ENCODE measurements around the gene TRAPPC12.
A peak's percentile ranks its signal among the peaks of the same experiment; 100 is the strongest.

The TRAPPC12 gene

DNA sequence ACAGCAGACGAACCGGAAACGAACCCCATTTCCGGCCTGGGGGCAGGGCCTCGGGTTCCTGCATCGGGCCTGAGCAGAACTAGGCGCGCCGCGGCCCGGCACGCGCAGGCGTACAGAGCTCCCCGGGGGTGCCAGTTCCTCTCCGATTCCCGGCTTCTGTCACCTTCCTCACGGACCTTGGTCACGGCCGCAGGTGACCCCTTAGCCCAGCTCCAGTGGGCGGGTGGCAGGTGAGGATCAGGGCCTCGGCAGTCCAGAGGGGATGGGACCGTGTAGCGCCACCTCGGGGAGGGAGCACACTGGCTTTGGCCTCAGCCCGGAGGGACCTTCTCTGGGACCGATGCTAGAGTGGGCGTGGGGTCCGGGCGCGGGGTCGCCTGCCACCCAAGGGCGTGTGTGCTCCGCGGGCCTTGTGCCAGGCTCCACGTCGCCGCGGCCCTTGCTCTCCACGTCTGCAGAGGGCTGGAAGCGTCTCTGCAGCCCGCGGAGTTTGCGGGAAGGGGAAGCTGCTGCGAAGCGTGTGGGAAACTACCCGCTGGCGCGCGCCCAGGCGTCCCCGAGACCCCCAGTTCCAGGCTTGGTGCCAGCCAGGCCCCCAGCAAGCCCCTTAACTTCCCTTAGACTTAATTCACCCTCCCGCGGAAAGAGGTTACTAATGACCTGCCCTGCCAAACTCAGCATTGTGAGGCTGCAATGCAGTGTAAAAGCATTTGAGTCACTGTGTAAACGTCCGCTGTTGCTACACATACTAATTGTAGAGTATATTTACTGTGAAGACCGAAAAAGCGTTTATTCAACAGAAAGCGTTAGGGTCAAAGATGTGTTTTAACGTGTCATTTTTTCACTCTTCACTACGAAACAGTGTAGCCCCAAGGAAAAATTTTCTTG lies at the start of gene TRAPPC12:
Gene TRAPPC12, plus strand, starts transcription at position 48 of the 888 bp plus-strand sequence. CDS start 7,930 bp downstream, outside the sequence.
- TF ChIP-seq, protein P1, sequence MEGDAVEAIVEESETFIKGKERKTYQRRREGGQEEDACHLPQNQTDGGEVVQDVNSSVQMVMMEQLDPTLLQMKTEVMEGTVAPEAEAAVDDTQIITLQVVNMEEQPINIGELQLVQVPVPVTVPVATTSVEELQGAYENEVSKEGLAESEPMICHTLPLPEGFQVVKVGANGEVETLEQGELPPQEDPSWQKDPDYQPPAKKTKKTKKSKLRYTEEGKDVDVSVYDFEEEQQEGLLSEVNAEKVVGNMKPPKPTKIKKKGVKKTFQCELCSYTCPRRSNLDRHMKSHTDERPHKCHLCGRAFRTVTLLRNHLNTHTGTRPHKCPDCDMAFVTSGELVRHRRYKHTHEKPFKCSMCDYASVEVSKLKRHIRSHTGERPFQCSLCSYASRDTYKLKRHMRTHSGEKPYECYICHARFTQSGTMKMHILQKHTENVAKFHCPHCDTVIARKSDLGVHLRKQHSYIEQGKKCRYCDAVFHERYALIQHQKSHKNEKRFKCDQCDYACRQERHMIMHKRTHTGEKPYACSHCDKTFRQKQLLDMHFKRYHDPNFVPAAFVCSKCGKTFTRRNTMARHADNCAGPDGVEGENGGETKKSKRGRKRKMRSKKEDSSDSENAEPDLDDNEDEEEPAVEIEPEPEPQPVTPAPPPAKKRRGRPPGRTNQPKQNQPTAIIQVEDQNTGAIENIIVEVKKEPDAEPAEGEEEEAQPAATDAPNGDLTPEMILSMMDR (IDR thresholded peaks at IDR 0.05) = no peak
- peak; percentile 86 for DNase-seq
- peak within 1 kb of the TSS; percentile 95 for H3K4me3 Mint-ChIP-seq
- H3K4me1 Mint-ChIP-seq = peaks cover 41% of the 10 kb centered on the region
- H3K27me3 Mint-ChIP-seq (ENCODE audit: low read depth, poor library complexity) = peaks cover 2% of the 10 kb centered on the region
- H3K9me3 Mint-ChIP-seq = peaks cover 6% of the 10 kb centered on the region
- peak within 1 kb of the TSS; percentile 89 for H3K27ac Mint-ChIP-seq
- H3K36me3 Mint-ChIP-seq (ENCODE audit: low read depth) = peaks cover 35% of the 10 kb centered on the region

DNA sequence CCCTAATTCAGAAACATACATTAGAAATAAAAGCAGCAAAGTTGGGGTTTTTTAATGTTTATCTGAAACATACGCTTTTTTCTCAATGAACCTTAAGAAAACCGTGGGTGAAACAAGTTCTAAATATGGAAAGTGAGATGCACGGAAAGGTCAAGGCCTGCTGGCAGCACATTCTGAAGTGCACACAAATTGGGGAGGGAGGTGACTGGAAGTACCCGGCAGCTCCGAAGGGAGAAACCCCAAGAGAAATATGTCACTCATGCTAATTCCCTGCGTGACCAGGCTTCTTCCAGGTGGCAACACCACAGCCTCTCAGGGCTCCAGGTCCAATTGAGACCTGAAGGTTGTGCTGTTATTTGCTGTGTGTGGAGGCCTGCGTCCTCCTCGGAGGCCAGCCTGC lies 47.4 kb upstream of the TRAPPC12 start:
- Mint-ChIP-seq H3K27ac (no peak overlapping the region), H3K36me3 (ENCODE audit: low read depth) (peaks cover 65% of the 10 kb centered on the region), H3K4me1 (peaks cover 4% of the 10 kb centered on the region), H3K27me3 (ENCODE audit: low read depth, poor library complexity) (peaks cover 8% of the 10 kb centered on the region), H3K9me3 (peaks cover 10% of the 10 kb centered on the region), H3K4me3 (no peak overlapping the region)
- TF ChIP-seq, protein P1 (IDR thresholded peaks at IDR 0.05) = no peak
- no peak for DNase-seq

DNA sequence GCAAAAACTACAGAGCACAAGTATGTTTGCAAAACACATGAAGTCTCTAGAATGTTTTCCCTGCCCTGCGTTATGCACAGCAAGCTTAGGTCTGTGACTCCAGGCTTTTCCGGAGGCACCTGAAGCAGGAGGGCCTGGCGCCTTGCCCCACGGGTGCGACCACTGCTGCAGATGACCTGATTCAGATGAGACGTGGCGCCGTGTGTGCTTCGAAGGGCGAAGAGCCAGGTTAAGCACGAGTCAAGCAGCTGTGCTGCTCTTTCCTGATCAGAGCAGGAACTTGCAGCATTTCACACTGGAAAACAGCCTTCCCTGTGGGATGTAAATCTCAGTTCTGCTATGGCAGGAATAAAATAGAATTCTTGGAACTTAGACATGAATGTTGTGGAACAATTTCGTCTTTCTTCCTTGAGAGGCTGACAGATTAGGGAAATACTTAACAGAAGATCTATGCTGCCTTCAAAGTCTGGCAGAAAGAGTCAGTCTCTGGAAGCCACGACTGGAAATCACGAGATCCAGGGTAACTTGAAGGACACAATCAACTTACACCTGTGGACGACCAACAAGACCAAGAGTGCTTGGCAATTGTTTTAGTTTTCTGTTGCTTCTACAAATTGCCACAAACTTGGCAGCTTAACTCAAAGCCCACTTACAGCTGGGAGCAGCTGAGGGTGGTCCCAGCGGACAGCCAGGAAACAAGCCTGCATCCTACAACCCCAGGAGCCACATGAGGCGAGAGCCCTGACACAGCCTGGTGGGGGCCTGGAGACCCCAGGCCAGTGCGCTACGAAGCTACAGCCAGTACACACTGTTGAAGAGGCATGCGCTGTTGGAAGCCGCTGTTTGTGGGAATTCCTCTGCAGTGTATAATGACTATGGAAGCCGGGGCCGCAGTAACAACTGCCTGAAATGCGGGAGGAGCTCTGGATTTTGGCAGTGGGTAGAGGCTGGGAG lies 44.8 kb upstream of the TRAPPC12 start:
- Mint-ChIP-seq H3K27ac (no peak overlapping the region), H3K4me1 (peaks cover 4% of the 10 kb centered on the region), H3K36me3 (ENCODE audit: low read depth) (peaks cover 68% of the 10 kb centered on the region), H3K9me3 (peaks cover 10% of the 10 kb centered on the region), H3K27me3 (ENCODE audit: low read depth, poor library complexity) (peaks cover 5% of the 10 kb centered on the region), H3K4me3 (no peak overlapping the region)
- TF ChIP-seq, protein P1 (IDR thresholded peaks at IDR 0.05) = no peak
- DNase-seq = no peak

DNA sequence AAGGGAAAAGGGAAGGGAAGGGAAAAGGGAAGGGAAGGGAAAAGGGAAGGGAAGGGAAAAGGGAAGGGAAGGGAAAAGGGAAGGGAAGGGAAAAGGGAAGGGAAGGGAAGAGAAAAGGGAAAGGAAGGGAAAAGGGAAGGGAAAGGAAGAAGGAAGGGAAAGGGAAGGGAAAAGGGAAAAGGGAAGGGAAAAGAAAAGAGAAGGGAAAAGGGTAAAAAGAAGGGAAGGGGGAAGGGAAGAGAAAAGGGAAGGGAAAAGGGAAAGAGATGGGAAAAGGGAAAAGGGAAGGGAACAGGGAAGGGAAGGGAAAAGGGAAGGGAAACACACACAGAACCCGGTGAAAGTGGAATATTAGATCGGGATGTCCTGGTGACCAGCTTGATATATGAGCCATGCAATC lies 42.6 kb upstream of the TRAPPC12 start:
- H3K4me3 Mint-ChIP-seq = no peak overlapping the region
- H3K9me3 Mint-ChIP-seq = no peaks in the 10 kb centered on the region
- H3K27ac Mint-ChIP-seq = no peak overlapping the region
- DNase-seq = no peak
- H3K4me1 Mint-ChIP-seq = peaks cover 4% of the 10 kb centered on the region
- H3K27me3 Mint-ChIP-seq (ENCODE audit: low read depth, poor library complexity) = no peaks in the 10 kb centered on the region
- TF ChIP-seq, protein P1 (IDR thresholded peaks at IDR 0.05) = no peak
- peaks cover 64% of the 10 kb centered on the region for H3K36me3 Mint-ChIP-seq (ENCODE audit: low read depth)

DNA sequence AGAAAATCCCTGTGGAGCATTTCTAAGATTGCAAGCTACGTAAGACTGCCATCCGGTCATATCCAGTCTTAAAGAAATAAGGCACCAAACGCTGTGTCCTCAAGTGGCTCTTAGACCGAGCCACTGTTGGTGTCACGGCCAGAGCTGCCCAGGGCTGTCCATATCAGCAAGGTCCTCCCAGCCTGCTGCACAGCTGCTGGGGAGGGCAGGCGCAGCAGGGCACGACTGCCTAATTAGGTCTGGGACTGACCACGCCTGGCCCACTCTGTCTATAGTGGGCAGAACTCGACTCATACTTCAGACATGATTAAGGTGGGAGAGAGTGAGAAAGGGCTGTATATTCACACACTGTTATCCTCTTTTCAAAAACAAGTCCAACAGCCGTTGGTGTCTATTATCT lies 41.2 kb upstream of the TRAPPC12 start:
- peaks cover 4% of the 10 kb centered on the region for H3K4me1 Mint-ChIP-seq
- H3K36me3 Mint-ChIP-seq (ENCODE audit: low read depth) = peaks cover 50% of the 10 kb centered on the region
- H3K27me3 Mint-ChIP-seq (ENCODE audit: low read depth, poor library complexity) = no peaks in the 10 kb centered on the region
- no peak for DNase-seq
- no peak overlapping the region for H3K27ac Mint-ChIP-seq
- no peaks in the 10 kb centered on the region for H3K9me3 Mint-ChIP-seq
- TF ChIP-seq, protein P1 (IDR thresholded peaks at IDR 0.05) = no peak
- H3K4me3 Mint-ChIP-seq = no peak overlapping the region
